Panc1 (cell line): ENCODE measurements around the gene L3MBTL3. TPM values are rescaled to one million over a fixed set of nuclear protein-coding genes. Genes with fewer than 3 reads are reported as not detected.

Source experiments
- ATAC-seq: fragments of 200-7000 bp; cut with Tn5 transposase; 2 replicates; pipeline ENCODE4 v1.9.1; 2020; ENCODE audit warnings: mild to moderate bottlenecking, moderate library complexity
- BruUV-seq: library from RNA; stranded (reverse); fragments of 400-500 nt; replicated peaks from 2 replicates; lab custom pipeline; 2021; lab: Mats Ljungman, UMichigan
- CTCF ChIA-PET: fragments of 300-600 bp; sonication (Branson Sonifier 250); formaldehyde crosslinking; loops from one replicate; lab custom pipeline; 2022; ENCODE audit warnings: antibody characterized with exemption; lab: Charles Lee
- POLR2A ChIA-PET: fragments of 300-600 bp; sonication (Branson Sonifier 250); formaldehyde crosslinking; loops from one replicate; lab custom pipeline; 2022; ENCODE audit warnings: antibody characterized with exemption; lab: Charles Lee
- DNase-seq: peaks from one replicate; pipeline ENCODE4 v3.0.0-alpha.2; 2010; ENCODE audit warnings: low read depth, low spot score
- H3K27ac ChIP-seq: 2 replicates; pipeline ENCODE4 v1.5.1; 2011; ENCODE audit warnings: mild to moderate bottlenecking, low read length, inconsistent platforms
- H3K27me3 ChIP-seq: fragments of 200-500 bp; sonication (Bioruptor generic); 2 replicates; pipeline ENCODE4 v1.6.0; 2014; ENCODE audit warnings: low read length, inconsistent platforms; ENCODE audit not compliant: control insufficient read depth, insufficient read depth
- H3K36me3 ChIP-seq: fragments of 200-500 bp; sonication (Bioruptor generic); 2 replicates; pipeline ENCODE4 v1.5.1; 2014; ENCODE audit warnings: inconsistent platforms, mild to moderate bottlenecking, low read length, moderate library complexity; ENCODE audit not compliant: control insufficient read depth, insufficient read depth
- H3K4me1 ChIP-seq: 2 replicates; pipeline ENCODE4 v1.5.1; 2011; ENCODE audit warnings: inconsistent platforms, mild to moderate bottlenecking, low read length, moderate library complexity; ENCODE audit not compliant: control insufficient read depth, insufficient read depth
- H3K4me3 ChIP-seq, 2 experiments: 2 replicates each; pipeline ENCODE4 v1.5.1; 2011 to 2012; ENCODE audit warnings: low read depth in 2 of 2, low read length in 2 of 2, mild to moderate bottlenecking in 2 of 2, inconsistent platforms in 1 of 2, moderate library complexity in 1 of 2
- H3K9me3 ChIP-seq: fragments of 200-500 bp; sonication (Bioruptor generic); 2 replicates; pipeline ENCODE4 v1.5.1; 2014; ENCODE audit warnings: low read depth, mild to moderate bottlenecking, inconsistent platforms, low read length, moderate library complexity; ENCODE audit not compliant: control insufficient read depth, insufficient read depth
- POLR2AphosphoS5 ChIP-seq: IDR thresholded peaks from 2 replicates; pipeline ENCODE4 v1.6.1; 2012; ENCODE audit warnings: mild to moderate bottlenecking, low read depth, low read length, moderate library complexity
- SIN3A ChIP-seq: IDR thresholded peaks from 2 replicates; pipeline ENCODE4 v1.6.1; 2012; ENCODE audit warnings: low read depth, mild to moderate bottlenecking, low read length, moderate library complexity, borderline replicate concordance; ENCODE audit not compliant: insufficient read depth
- TCF7L2 ChIP-seq: IDR thresholded peaks from 2 replicates; pipeline ENCODE4 v1.6.1; 2011; ENCODE audit warnings: mild to moderate bottlenecking, low read depth, low read length, inconsistent platforms
- in situ Hi-C: cut with HindIII; loops from 2 replicates; pipeline ENCODE4 v1.10.0; 2016; ENCODE audit warnings: low sequenced_read_pairs, low pct_unique_long_range_greater_than_20kb
- intact Hi-C: fragments of 100-400 bp; cut with micrococcal nuclease; formaldehyde crosslinking; loops from one replicate; pipeline ENCODE4 v1.10.0; 2022; ENCODE audit not compliant: unreplicated experiment
- total RNA-seq: library from RNA; stranded (reverse); gene quantifications from one replicate; pipeline ENCODE4 v1.2.1, GENCODE V29; 2021; ENCODE audit not compliant: unreplicated experiment
- TF ChIP-seq, protein P1 (sequence below), 2 experiments: IDR thresholded peaks; 2 replicates each; pipeline ENCODE4 v1.6.1; 2011 to 2012; ENCODE audit warnings: low read depth in 2 of 2, control low read depth in 1 of 2, low read length in 1 of 2, mild to moderate bottlenecking in 1 of 2, moderate library complexity in 1 of 2; ENCODE audit not compliant: insufficient read depth in 1 of 2
- TF ChIP-seq, protein P2 (sequence below): fragments of 450-650 bp; IDR thresholded peaks from 2 replicates; pipeline ENCODE4 v1.5.1; 2017; ENCODE audit warnings: mild to moderate bottlenecking

L3MBTL3 gene
- total RNA-seq, 1 experiment from 2014 or later, result 4.2 TPM

DNA sequence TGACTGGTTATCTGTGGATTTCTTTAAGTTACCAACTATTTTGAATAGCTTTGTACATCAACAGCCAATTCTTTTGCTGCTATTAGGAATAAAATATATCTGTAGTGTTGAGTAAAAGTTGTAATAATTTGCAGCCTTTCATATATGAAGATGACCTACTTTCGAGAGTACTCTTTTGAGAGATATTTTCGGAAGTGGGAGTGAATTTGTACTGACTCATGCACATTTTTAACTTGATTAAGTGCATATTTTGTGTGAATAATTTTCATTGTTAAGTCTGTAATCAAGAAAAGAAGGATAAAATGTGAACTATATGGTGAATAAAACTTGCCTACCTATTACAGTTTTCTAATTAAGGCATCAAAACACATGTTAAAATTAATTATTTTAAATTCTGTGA, 51.9 kb downstream of the L3MBTL3 start:
- TF ChIP-seq, protein P1, sequence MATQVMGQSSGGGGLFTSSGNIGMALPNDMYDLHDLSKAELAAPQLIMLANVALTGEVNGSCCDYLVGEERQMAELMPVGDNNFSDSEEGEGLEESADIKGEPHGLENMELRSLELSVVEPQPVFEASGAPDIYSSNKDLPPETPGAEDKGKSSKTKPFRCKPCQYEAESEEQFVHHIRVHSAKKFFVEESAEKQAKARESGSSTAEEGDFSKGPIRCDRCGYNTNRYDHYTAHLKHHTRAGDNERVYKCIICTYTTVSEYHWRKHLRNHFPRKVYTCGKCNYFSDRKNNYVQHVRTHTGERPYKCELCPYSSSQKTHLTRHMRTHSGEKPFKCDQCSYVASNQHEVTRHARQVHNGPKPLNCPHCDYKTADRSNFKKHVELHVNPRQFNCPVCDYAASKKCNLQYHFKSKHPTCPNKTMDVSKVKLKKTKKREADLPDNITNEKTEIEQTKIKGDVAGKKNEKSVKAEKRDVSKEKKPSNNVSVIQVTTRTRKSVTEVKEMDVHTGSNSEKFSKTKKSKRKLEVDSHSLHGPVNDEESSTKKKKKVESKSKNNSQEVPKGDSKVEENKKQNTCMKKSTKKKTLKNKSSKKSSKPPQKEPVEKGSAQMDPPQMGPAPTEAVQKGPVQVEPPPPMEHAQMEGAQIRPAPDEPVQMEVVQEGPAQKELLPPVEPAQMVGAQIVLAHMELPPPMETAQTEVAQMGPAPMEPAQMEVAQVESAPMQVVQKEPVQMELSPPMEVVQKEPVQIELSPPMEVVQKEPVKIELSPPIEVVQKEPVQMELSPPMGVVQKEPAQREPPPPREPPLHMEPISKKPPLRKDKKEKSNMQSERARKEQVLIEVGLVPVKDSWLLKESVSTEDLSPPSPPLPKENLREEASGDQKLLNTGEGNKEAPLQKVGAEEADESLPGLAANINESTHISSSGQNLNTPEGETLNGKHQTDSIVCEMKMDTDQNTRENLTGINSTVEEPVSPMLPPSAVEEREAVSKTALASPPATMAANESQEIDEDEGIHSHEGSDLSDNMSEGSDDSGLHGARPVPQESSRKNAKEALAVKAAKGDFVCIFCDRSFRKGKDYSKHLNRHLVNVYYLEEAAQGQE (IDR thresholded peaks at IDR 0.05; ENCODE audit: insufficient read depth in 1 of 2, low read depth in 2 of 2, low read length in 1 of 2), result no peak
- TF ChIP-seq TCF7L2, result no peak
- in situ Hi-C loops (no loop called here), intact Hi-C loops (no loop called here)
- no peaks in the 10 kb centered on the region for H3K27me3 ChIP-seq
- H3K36me3 ChIP-seq, result no peaks in the 10 kb centered on the region
- DNase-seq, result no peak
- ATAC-seq, result no peak
- CTCF ChIA-PET, result no interaction called here
- BruUV-seq, result no TSS peak
- H3K4me1 ChIP-seq, result no peaks in the 10 kb centered on the region
- POLR2A ChIA-PET, result no interaction called here
- no peaks in the 10 kb centered on the region for H3K9me3 ChIP-seq
- no peak overlapping the region for H3K27ac ChIP-seq
- no peak overlapping the region for H3K4me3 ChIP-seq

DNA sequence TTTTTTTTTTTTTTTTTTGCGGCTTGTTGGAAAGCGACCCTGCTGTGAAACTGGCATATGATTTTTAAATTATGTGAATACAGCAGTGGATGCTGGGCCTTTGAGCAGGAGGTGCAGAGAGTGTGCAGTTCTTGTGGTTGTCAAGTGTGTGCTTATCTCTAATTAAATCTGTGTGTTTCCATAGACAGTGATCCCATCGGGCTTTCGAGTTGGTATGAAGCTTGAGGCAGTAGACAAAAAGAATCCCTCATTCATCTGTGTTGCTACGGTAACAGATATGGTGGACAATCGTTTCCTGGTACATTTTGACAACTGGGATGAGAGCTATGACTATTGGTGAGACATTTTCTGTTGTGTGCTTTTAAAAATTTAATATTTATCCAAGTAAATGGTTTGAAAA, 52.4 kb downstream of the L3MBTL3 start:
- Histone ChIP-seq H3K9me3 (no peaks in the 10 kb centered on the region), H3K4me3 (no peak overlapping the region), H3K27ac (no peak overlapping the region), H3K4me1 (no peaks in the 10 kb centered on the region), H3K27me3 (no peaks in the 10 kb centered on the region), H3K36me3 (no peaks in the 10 kb centered on the region)
- TF ChIP-seq, protein P1 (IDR thresholded peaks at IDR 0.05; ENCODE audit: insufficient read depth in 1 of 2, low read depth in 2 of 2, low read length in 1 of 2), result no peak
- TF ChIP-seq POLR2AphosphoS5 (no peak), SIN3A (no peak), TCF7L2 (no peak)
- TF ChIP-seq, protein P2, sequence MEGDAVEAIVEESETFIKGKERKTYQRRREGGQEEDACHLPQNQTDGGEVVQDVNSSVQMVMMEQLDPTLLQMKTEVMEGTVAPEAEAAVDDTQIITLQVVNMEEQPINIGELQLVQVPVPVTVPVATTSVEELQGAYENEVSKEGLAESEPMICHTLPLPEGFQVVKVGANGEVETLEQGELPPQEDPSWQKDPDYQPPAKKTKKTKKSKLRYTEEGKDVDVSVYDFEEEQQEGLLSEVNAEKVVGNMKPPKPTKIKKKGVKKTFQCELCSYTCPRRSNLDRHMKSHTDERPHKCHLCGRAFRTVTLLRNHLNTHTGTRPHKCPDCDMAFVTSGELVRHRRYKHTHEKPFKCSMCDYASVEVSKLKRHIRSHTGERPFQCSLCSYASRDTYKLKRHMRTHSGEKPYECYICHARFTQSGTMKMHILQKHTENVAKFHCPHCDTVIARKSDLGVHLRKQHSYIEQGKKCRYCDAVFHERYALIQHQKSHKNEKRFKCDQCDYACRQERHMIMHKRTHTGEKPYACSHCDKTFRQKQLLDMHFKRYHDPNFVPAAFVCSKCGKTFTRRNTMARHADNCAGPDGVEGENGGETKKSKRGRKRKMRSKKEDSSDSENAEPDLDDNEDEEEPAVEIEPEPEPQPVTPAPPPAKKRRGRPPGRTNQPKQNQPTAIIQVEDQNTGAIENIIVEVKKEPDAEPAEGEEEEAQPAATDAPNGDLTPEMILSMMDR, result no peak
- intact Hi-C loops (no loop called here), in situ Hi-C loops (no loop called here)
- ATAC-seq (no peak), DNase-seq (no peak)
- CTCF ChIA-PET, result no interaction called here
- BruUV-seq, result no TSS peak
- POLR2A ChIA-PET, result no interaction called here
